NCI-H1092 (cell line): ENCODE measurements around the gene NR2C2.

Source experiments
- DNase-seq: peaks from one replicate; lab custom pipeline; 2025; lab: John Stamatoyannopoulos, UW

NR2C2 gene

DNA sequence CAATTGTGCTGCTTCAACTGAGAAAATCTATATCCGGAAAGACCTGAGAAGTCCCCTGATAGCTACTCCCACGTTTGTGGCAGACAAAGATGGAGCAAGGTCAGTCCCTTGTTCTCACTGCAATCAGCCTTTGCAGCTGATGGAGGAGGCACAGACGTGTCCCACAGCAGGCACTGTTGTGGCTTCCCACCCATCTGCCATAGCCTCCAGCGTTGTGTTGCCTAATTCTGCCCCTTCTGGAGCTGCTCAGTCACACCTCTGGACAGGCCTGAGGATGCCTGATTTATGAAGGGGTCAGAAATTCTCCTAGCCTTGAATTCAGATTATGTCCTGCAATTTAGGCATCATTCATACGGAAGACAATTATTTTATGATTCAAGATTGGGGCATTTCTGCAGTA is 75.9 kb downstream of the NR2C2 start:
- DNase-seq = no peak

- no peak for DNase-seq
Measured at GRCh38 chr3:15023719-15024118, 76.3 kb downstream of the NR2C2 start.

DNA sequence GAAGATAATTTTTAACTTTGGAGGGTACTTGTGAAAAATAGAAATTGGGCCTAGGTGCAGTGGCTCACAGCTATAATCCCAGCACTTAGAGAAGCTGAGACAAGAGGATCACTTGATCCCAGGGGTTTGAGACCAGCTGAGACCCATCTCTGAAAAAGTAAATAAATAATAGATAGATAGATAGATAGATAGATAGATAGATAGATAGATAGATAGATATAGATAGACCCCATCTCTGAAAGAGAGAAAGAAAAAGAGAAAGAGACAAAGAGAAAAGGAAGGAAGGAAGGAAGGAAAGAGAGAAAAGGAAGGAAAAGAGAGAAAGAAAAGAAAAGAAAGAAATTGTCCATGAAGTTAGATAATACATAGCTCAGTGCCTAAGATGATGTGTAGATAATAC is 82.2 kb downstream of the NR2C2 start:
- DNase-seq = no peak

DNA sequence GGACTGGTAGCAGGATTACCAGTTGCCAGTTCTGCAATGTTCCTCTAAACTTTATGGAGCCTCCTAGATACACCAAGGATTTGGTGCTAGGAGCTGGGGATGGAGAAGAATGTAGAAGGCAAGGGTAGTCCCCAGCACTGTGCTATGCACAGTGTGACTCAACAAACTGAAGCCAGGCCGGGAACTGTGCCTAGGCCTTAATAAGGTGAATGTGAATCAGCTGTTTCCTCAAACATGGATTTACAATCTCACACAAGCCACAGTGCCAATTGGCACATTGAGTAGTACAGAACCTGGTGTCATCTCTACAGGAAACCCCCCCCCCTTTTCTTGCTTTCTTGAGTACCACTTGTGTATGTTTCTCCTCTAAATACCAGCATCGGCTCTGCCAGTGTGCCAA is 85.3 kb downstream of the NR2C2 start:
- no peak for DNase-seq

DNA sequence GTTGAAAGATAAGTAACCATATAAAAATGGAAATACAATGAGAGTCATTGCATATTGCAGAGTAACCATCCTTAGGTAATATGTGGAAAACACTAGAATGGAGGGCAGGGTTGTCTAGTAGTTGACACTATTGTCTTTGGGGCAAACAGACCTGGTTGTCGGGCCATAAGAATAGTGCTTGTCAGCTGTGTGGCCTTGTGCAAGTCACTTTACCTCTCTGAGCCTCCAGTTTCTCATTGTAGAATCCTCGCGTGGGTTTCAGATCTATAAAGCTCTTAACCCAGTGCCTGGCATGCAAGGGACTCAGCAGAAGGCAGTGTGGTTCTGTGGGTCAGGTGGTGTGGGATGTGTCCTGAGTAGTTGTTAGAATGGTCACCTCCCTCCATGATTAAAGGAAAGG is 85.7 kb downstream of the NR2C2 start:
- DNase-seq = no peak

DNA sequence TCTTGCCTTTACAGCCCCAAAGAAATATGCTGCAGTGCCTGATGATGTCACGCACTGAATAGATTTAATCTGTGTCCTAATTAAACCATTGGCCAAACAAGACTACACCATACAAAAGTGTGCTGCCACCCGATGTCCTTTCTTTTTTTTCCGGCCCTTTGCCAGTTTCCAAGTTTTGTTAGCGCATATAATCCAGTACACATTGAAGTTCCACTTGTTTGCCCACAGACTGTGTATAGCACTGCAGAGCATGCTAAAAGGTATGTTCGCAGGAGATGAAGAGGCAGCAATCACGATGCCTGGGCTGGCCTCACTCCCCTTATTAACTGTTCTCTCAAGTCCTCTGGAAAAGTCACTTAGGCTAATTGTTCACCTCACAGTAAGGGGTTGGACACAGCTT is 90.9 kb downstream of the NR2C2 start:
- DNase-seq = no peak

DNA sequence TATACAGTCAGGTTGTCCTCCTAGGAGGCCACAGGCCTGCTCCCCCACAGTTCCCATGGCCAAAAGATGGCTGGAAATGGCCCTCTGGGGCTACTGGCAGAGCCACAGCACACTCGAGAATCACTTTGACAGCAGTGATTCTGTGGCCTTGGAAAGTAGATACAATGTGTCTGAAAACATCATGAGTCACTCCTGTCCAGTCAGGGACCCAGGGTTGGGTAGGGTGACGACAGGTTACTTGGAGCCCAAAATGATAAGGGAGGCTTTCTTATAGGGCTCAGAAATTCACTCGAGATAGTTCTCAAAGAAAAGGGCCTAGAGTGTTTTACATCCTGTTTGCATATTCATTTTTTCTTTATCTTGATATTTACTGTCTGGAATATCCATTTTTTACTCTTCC is 93.5 kb downstream of the NR2C2 start:
- no peak for DNase-seq

GRCh38 chr3:15041950-15042349 is 94.6 kb downstream of the NR2C2 start:
- no peak for DNase-seq

GRCh38 chr3:15042936-15043335 is 95.6 kb downstream of the NR2C2 start:
- DNase-seq = no peak

DNA sequence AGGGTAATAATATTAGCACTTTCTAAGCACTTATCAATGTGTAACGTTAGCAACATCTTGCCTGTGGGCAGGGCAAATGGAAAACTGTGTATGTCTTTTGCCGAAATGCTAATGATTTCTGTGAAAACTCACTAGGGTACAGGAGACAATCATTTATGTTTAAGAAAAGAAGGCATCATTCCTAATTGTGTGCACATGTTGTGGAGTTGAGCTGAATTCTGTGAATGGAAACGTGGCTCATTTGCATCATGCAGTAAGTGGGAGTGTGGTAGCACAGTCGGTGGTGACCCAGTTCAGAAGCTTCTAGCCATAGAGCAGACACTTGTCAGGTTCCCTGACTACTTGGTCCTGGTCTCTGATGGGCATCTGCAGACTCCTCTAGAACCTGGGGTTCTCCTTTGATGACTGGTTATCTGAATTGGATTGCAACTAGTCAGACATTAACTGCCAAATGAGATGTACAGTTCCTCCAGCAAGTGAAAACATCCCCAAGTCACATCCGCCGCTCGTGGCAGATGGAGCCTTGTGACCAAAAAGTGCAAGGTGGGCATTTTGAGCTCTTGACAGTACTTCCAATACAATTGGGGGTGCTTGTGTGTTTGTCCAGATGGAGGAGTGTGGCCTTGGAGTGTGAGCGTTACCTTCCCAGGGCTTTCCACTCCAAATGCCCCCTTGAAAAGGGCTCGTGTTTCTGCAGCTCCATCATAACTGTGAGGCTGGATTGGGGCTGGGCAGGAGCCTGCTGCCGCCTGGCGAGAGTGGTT is 96.2 kb downstream of the NR2C2 start:
- DNase-seq = no peak

- no peak for DNase-seq
Measured at GRCh38 chr3:15044326-15044725, 96.9 kb downstream of the NR2C2 start.

DNA sequence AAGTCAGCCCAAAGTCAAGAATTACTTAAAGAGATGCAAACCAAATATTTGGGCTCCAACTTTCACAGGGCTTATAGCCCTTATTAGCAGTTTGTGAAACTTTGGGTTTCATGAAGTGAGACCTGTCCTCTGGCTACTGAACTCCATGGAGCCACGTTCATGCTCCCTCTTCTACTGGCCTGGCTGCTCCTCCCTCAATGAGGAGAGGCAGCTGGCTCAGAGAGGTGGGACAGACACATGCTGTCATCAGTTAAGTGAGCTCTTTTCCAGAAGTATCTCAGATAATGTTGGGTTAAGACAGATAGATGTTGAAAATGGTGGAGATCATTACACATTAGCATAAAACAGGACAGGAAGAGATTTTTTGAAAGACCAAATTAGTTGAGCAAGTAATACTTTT is 98.3 kb downstream of the NR2C2 start:
- no peak for DNase-seq

GRCh38 chr3:15049584-15049983 is 102.2 kb downstream of the NR2C2 start:
- DNase-seq = no peak

- DNase-seq = no peak
Measured at GRCh38 chr3:15050405-15051092, 103.2 kb downstream of the NR2C2 start.

DNA sequence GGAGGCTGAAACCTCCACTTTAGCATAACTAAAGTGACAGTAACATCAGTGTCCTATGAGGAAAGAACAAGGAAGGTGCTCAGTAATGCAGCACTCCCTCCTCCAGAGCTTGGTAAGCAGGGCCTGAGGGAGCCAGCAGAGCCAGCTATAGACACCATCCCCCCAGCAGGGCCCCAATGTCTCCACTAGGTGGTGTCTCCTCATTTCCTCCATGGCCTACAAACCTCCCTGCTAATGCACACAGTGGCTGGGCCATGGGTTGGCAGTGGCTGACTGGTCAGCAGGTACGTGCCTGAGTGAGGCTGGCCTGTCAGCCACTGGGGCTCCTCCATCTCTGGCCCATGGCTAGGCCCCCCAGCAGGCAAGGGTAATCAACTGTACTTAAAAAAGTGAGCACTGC is 104.1 kb downstream of the NR2C2 start:
- no peak for DNase-seq

DNA sequence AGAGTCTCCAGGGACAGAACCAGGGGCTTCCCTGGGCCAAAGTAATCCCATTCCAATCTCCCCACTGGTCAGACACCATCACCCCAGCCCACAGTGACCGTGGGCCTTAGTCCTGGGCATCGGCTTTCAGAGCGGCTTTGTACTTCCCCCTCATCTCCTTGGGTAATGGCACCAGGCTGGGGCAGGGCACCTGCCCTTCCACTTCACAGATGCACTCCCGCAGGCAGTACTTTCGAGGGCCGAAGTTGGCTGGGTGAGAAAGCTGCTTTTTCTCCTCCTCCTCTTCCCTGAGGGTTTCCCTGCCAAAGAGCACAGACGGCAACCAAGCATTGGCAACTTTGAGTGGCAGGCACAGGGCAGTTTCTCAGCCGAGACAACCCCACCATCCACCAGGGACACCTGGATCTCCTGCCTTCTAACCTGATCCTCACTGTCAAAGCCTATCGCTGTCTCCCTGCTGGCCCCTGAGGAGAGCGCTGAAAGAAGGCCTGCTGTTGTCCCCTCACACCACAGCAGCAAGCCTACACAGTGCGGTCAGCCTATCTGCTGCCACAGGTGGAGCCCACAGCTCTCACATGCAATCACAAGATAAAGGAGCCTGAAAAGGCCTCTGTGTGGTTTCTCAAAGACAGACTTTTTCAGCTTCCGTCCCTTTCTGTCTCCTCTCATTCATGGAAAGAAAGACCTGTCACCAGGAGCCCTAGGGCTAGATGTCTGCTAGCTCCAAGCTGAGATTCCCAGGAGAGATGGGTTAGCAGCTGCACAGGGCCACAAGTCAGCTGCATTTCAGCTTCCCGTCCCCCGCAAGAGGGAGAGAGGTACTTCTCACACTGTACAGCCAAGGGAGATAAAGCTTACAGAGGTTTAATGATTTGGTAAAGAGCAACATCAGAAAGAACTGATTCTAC is 105.2 kb downstream of the NR2C2 start:
- DNase-seq = no peak

DNA sequence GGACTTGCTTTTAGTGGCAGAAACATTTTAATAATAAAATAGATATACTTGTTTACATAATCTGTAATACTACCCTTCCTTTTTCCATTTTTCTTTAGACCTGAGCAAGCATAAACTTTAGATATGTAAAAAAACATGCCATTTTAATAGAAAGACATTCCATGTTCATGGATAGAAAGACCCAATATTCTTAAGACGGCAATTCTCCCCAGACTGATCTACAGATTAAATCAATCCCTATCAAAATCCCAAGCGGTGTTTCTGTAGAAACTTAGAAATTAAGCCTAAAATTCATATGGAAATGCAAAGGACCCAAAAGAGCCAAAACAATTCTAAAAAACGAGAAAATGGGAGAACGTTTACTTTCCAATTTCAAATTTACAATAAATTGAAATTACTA is 106.2 kb downstream of the NR2C2 start:
- DNase-seq = no peak

GRCh38 chr3:15055019-15055557 is 107.7 kb downstream of the NR2C2 start:
- DNase-seq = no peak

- DNase-seq = no peak
Measured at GRCh38 chr3:15056676-15057404, 109.5 kb downstream of the NR2C2 start.

DNA sequence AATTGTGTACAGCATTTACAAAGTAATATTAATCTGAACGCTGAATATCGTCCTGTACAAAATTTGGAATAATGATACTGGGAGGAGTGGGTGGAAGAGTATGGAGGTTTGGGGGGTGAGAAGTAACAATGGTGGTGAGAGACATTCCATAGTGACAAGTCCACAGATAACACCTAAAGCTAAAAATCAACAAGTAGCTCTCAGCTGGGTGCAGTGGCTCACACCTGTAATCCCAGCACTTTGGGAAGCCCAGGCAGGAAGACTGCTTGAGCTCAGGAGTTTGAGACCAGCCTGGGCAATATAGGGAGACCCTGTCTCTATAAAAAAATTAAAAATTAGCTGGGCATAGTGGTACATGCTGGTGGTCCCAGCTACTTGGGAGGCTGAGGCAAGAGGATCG is 112.6 kb downstream of the NR2C2 start:
- DNase-seq = no peak

GRCh38 chr3:15063238-15063637 is 115.9 kb downstream of the NR2C2 start:
- no peak for DNase-seq
